ENCODE measurements around the gene RSPH1.

- TF ChIP-seq POLR2A (IDR thresholded peaks at IDR 0.05; ENCODE audit: low read length): no peak
- TF ChIP-seq GATA1 (IDR thresholded peaks at IDR 0.05; ENCODE audit: low read depth, low read length): no peak
These were observed 56.5 kb downstream of the RSPH1 start for GRCh38 chr21:42439284-42440186.

Data from erythroblast (primary cell).